Upper lobe of left lung (tissue), 6 donors: ENCODE results near the gene BEST1. TPM values are rescaled to one million over a fixed set of nuclear protein-coding genes. Genes with fewer than 3 reads are reported as not detected.

Source experiments
- ATAC-seq, 2 donors: fragments of 200-7000 bp; cut with Tn5 transposase; one replicate each; pipeline ENCODE4 v1.9.1; 2022; ENCODE audit warnings: mild to moderate bottlenecking in 2 of 2, moderate library complexity in 2 of 2; ENCODE audit not compliant: low FRiP score in 2 of 2
- DNase-seq, 2 donors: peaks; one replicate each; pipeline ENCODE4 v3.0.0-alpha.2; 2019 to 2020
- H3K27ac ChIP-seq, 4 donors: fragments of 200-600 bp; sonication (generic); one replicate each; pipeline ENCODE4 v1.5.1; 2016 to 2019
- H3K27me3 ChIP-seq, 4 donors: fragments of 200-600 bp; sonication (generic); one replicate each; pipeline ENCODE4 v1.5.1; 2017 to 2019
- H3K36me3 ChIP-seq, 4 donors: fragments of 200-600 bp; sonication (generic); one replicate each; pipeline ENCODE4 v1.5.1; 2016 to 2019
- H3K4me1 ChIP-seq, 4 donors: fragments of 200-600 bp; sonication (generic); one replicate each; pipeline ENCODE4 v1.5.1; 2018 to 2019
- H3K4me3 ChIP-seq, 4 donors: fragments of 200-600 bp; sonication (generic); one replicate each; pipeline ENCODE4 v1.5.1; 2017 to 2019; ENCODE audit warnings: mild to moderate bottlenecking in 2 of 4, moderate library complexity in 1 of 4
- H3K9me3 ChIP-seq, 4 donors: fragments of 200-600 bp; sonication (generic); one replicate each; pipeline ENCODE4 v1.5.1; 2018 to 2019
- CTCF ChIP-seq, 6 experiments: fragments of 450-650 bp in 4 of 6; fragments of 200-600 bp in 2 of 6; sonication (generic) in 2 of 6; IDR thresholded peaks; one replicate each; pipeline ENCODE4 v1.5.1; 2016 to 2019; ENCODE audit warnings: antibody characterized with exemption in 6 of 6
- EP300 ChIP-seq, 4 donors: sonication (generic); formaldehyde crosslinking; IDR thresholded peaks; one replicate each; pipeline ENCODE4 v1.5.1; 2017; ENCODE audit warnings: antibody characterized with exemption in 4 of 4, control low read depth in 2 of 4
- POLR2A ChIP-seq, 4 donors: fragments of 450-650 bp; IDR thresholded peaks; one replicate each; pipeline ENCODE4 v1.5.1; 2016 to 2017; ENCODE audit warnings: antibody characterized with exemption in 4 of 4, mild to moderate bottlenecking in 2 of 4
- POLR2AphosphoS5 ChIP-seq, 2 donors: sonication (generic); formaldehyde crosslinking; IDR thresholded peaks; one replicate each; pipeline ENCODE4 v1.5.1; 2017; ENCODE audit warnings: antibody characterized with exemption in 2 of 2
- whole genome bisulfite sequencing, 2 donors: methylation state at CpG; one replicate each; pipeline ENCODE4 v1.1.5; 2017 to 2018; 5-methylcytosine and 5-hydroxymethylcytosine counted together
- total RNA-seq, 6 donors: library from RNA; depleted of rRNA in 4 of 6; stranded (reverse); fragments of >200 nt in 4 of 6; gene quantifications; one replicate each; pipeline versions ENCODE4 v1.1.0 to v1.2.1, GENCODE V29; 2016 to 2021
- donor health status: DM: no; HTN: no; CAD: no; lungs with moderate emphysema.
- donor health status: DM: no; HTN: yes; CAD: no; lungs with severe emphysema.

BEST1 gene
- total RNA-seq, 6 donors from 2014 or later, result 6.5 to 18.9 (median 10.4) TPM

- DNase-seq (peak in 1 of 2 donors; percentile 35), ATAC-seq (no peak)
- Histone ChIP-seq H3K36me3 (no peaks in the 10 kb centered on the region), H3K27ac (peak overlapping the region; percentile 98 to 99 (median 99)), H3K4me3 (no peak overlapping the region), H3K27me3 (no peaks in the 10 kb centered on the region), H3K4me1 (peaks cover 81 to 95% (median 87%) of the 10 kb centered on the region in 4 donors), H3K9me3 (no peaks in the 10 kb centered on the region)
- WGBS, 2 donors, result 63 to 70% methylated on average over 9 to 10 of the region's 10 CpGs
- TF ChIP-seq POLR2A (IDR thresholded peaks at IDR 0.05) (no peak), EP300 (IDR thresholded peaks at IDR 0.05) (no peak), CTCF (IDR thresholded peaks at IDR 0.05) (no peak), POLR2AphosphoS5 (IDR thresholded peaks at IDR 0.05) (no peak)
These were observed 23.5 kb downstream of the BEST1 start for GRCh38 chr11:61973476-61974162.

- H3K4me3 ChIP-seq, result no peak overlapping the region
- H3K27me3 ChIP-seq, result no peaks in the 10 kb centered on the region
- peak overlapping the region; percentile 38 to 99 (median 52) for H3K27ac ChIP-seq
- ATAC-seq (no peak), DNase-seq (peak in 1 of 2 donors; percentile 74)
- H3K36me3 ChIP-seq, result no peaks in the 10 kb centered on the region
- 66 to 74% methylated on average over 14 of the region's 14 CpGs for WGBS, 2 donors
- TF ChIP-seq EP300 (IDR thresholded peaks at IDR 0.05), result no peak
- no peak for TF ChIP-seq POLR2AphosphoS5 (IDR thresholded peaks at IDR 0.05)
- no peak for TF ChIP-seq POLR2A (IDR thresholded peaks at IDR 0.05)
- TF ChIP-seq CTCF (IDR thresholded peaks at IDR 0.05), result no peak
- peaks cover 76 to 90% (median 80%) of the 10 kb centered on the region in 4 donors for H3K4me1 ChIP-seq
- no peaks in the 10 kb centered on the region for H3K9me3 ChIP-seq
These were observed 24.8 kb downstream of the BEST1 start for GRCh38 chr11:61974766-61975631.

GRCh38 chr11:61975638-61976419, 25.7 kb downstream of the BEST1 start:
- DNase-seq (no peak), ATAC-seq (no peak)
- no peaks in the 10 kb centered on the region for H3K27me3 ChIP-seq
- TF ChIP-seq CTCF (IDR thresholded peaks at IDR 0.05), result no peak
- peak in 1 of 4 donors; percentile 20 for TF ChIP-seq POLR2A (IDR thresholded peaks at IDR 0.05)
- H3K9me3 ChIP-seq, result no peaks in the 10 kb centered on the region
- H3K36me3 ChIP-seq, result no peaks in the 10 kb centered on the region
- WGBS, 2 donors, result 82 to 90% methylated on average over 15 of the region's 15 CpGs
- H3K27ac ChIP-seq, result peak overlapping the region in 1 of 4 donors; percentile 54
- peaks cover 68 to 82% (median 72%) of the 10 kb centered on the region in 4 donors for H3K4me1 ChIP-seq
- no peak overlapping the region for H3K4me3 ChIP-seq

GRCh38 chr11:61976420-61976800, 26.3 kb downstream of the BEST1 start:
- H3K27ac ChIP-seq, result no peak overlapping the region
- TF ChIP-seq POLR2AphosphoS5 (IDR thresholded peaks at IDR 0.05) (no peak), EP300 (IDR thresholded peaks at IDR 0.05) (no peak), CTCF (IDR thresholded peaks at IDR 0.05) (no peak), POLR2A (IDR thresholded peaks at IDR 0.05) (no peak)
- no peak for DNase-seq
- no peak overlapping the region for H3K4me3 ChIP-seq
- H3K36me3 ChIP-seq, result no peaks in the 10 kb centered on the region
- H3K9me3 ChIP-seq, result no peaks in the 10 kb centered on the region
- peaks cover 62 to 80% (median 66%) of the 10 kb centered on the region in 4 donors for H3K4me1 ChIP-seq
- no peak for ATAC-seq
- no peaks in the 10 kb centered on the region for H3K27me3 ChIP-seq
- WGBS, 2 donors, result 86 to 89% methylated on average over 5 to 8 of the region's 8 CpGs
